Measurements from ENCODE around the gene TAL1.

TAL1 gene

GRCh38 chr1:47262787-47263413 is 30.9 kb upstream of the TAL1 start:
- H3K9ac ChIP-seq (ENCODE audit: low read length): no peak overlapping the region
- no peak overlapping the region for H2BK15ac ChIP-seq (replicated peaks; ENCODE audit: low read depth)
- H2BK5ac ChIP-seq (ENCODE audit: low read length): no peak overlapping the region
- no peak overlapping the region for H2BK120ac ChIP-seq (ENCODE audit: low read depth, low read length)
- H3K23ac ChIP-seq (ENCODE audit: low read length): no peak overlapping the region
- H3K4ac ChIP-seq (ENCODE audit: low read depth, low read length): no peak overlapping the region
- H3K4me3 ChIP-seq (ENCODE audit: low read length): no peak overlapping the region
- H3K36me3 ChIP-seq (ENCODE audit: control insufficient read depth, insufficient read depth, low read length): peaks cover 11% of the 10 kb centered on the region
- H3K4me1 ChIP-seq (ENCODE audit: control insufficient read depth, low read depth, low read length): no peaks in the 10 kb centered on the region
- no peaks in the 10 kb centered on the region for H3K79me2 ChIP-seq (ENCODE audit: control insufficient read depth, insufficient read depth, low read length)
- H3K56ac ChIP-seq (ENCODE audit: low read length): no peak overlapping the region
- H3K79me1 ChIP-seq (ENCODE audit: low read length): peaks cover 3% of the 10 kb centered on the region
- no CpG with 5 or more reads among the region's 1 CpG for WGBS (ENCODE audit: extremely low coverage, insufficient coverage, low lambda C conversion rate)
- no peak overlapping the region for H3K4me2 ChIP-seq (ENCODE audit: low read length)
- no peak overlapping the region for H3K18ac ChIP-seq (ENCODE audit: low read length)
- no peak overlapping the region for H3K27ac ChIP-seq (ENCODE audit: low read depth, low read length)
- H4K5ac ChIP-seq (ENCODE audit: low read length): no peak overlapping the region
- H4K8ac ChIP-seq (ENCODE audit: low read depth, low read length): no peak overlapping the region
- no peak overlapping the region for H2AK5ac ChIP-seq (ENCODE audit: low read length)
- peak; percentile 66 for DNase-seq
- H3K27me3 ChIP-seq (ENCODE audit: insufficient read depth, low read length, poor library complexity): no peaks in the 10 kb centered on the region

DNA sequence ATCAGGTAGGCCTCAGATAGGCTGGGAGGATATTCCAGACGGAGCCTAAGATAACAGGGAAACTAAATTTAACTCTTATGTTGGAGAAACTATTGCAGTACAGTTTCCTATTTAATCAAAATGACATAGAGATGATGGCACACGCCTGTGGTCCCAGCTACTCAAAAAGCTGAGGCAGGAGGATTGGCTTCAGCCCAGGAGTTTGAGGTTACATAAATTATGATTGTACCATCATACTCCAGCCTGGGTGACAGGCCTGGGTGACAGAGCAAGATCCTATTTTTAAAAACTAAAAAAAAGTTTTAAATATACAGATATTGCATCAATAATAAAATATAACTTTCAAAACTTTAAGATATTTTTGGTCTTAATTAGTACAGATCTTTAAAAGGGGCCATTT is 25.2 kb upstream of the TAL1 start:
- Histone ChIP-seq H3K79me1 (ENCODE audit: low read length) (no peaks in the 10 kb centered on the region), H2BK5ac (ENCODE audit: low read length) (no peak overlapping the region), H2BK15ac (replicated peaks; ENCODE audit: low read depth) (no peak overlapping the region), H4K8ac (ENCODE audit: low read depth, low read length) (no peak overlapping the region), H4K5ac (ENCODE audit: low read length) (no peak overlapping the region), H3K27me3 (ENCODE audit: insufficient read depth, low read length, poor library complexity) (no peaks in the 10 kb centered on the region), H3K4me3 (ENCODE audit: low read length) (no peak overlapping the region), H3K4me1 (ENCODE audit: control insufficient read depth, low read depth, low read length) (no peaks in the 10 kb centered on the region), H3K18ac (ENCODE audit: low read length) (no peak overlapping the region), H3K23ac (ENCODE audit: low read length) (no peak overlapping the region), H3K27ac (ENCODE audit: low read depth, low read length) (no peak overlapping the region), H3K79me2 (ENCODE audit: control insufficient read depth, insufficient read depth, low read length) (no peaks in the 10 kb centered on the region), H3K9ac (ENCODE audit: low read length) (no peak overlapping the region), H3K4ac (ENCODE audit: low read depth, low read length) (no peak overlapping the region), H3K56ac (ENCODE audit: low read length) (no peak overlapping the region), H3K36me3 (ENCODE audit: control insufficient read depth, insufficient read depth, low read length) (peaks cover 7% of the 10 kb centered on the region), H3K4me2 (ENCODE audit: low read length) (no peak overlapping the region), H2BK120ac (ENCODE audit: low read depth, low read length) (no peak overlapping the region), H2AK5ac (ENCODE audit: low read length) (no peak overlapping the region)
- no peak for DNase-seq
- WGBS (ENCODE audit: extremely low coverage, insufficient coverage, low lambda C conversion rate): no CpG with 5 or more reads among the region's 2 CpGs

DNA sequence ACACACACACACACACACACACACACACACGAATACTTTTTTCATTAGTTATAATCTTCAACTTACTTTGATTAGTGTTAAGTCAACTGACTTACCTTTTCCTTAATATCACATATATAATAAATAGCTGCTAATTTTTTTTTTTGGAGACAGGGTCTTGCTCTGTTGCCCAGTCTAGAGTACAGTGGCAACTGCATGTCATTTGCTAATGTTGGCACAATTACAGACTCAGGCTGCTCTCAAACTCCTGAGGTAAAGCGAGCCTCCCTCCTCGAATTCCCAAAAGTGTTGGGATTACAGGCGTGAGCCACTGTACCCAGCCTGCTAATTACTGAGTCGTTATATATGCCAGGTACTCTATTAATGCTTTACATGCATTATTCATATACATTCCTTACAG is 20.8 kb upstream of the TAL1 start:
- Histone ChIP-seq H3K27ac (ENCODE audit: low read depth, low read length) (no peak overlapping the region), H3K23ac (ENCODE audit: low read length) (no peak overlapping the region), H3K27me3 (ENCODE audit: insufficient read depth, low read length, poor library complexity) (no peaks in the 10 kb centered on the region), H3K56ac (ENCODE audit: low read length) (no peak overlapping the region), H3K4me2 (ENCODE audit: low read length) (no peak overlapping the region), H2BK120ac (ENCODE audit: low read depth, low read length) (no peak overlapping the region), H4K5ac (ENCODE audit: low read length) (no peak overlapping the region), H3K4me1 (ENCODE audit: control insufficient read depth, low read depth, low read length) (no peaks in the 10 kb centered on the region), H2BK15ac (replicated peaks; ENCODE audit: low read depth) (no peak overlapping the region), H2BK5ac (ENCODE audit: low read length) (no peak overlapping the region), H4K8ac (ENCODE audit: low read depth, low read length) (no peak overlapping the region), H3K9ac (ENCODE audit: low read length) (no peak overlapping the region), H3K18ac (ENCODE audit: low read length) (no peak overlapping the region), H3K4ac (ENCODE audit: low read depth, low read length) (no peak overlapping the region), H3K79me1 (ENCODE audit: low read length) (no peaks in the 10 kb centered on the region), H3K4me3 (ENCODE audit: low read length) (no peak overlapping the region), H2AK5ac (ENCODE audit: low read length) (no peak overlapping the region), H3K36me3 (ENCODE audit: control insufficient read depth, insufficient read depth, low read length) (peaks cover 7% of the 10 kb centered on the region), H3K79me2 (ENCODE audit: control insufficient read depth, insufficient read depth, low read length) (no peaks in the 10 kb centered on the region)
- no CpG with 5 or more reads among the region's 5 CpGs for WGBS (ENCODE audit: extremely low coverage, insufficient coverage, low lambda C conversion rate)
- DNase-seq: no peak

DNA sequence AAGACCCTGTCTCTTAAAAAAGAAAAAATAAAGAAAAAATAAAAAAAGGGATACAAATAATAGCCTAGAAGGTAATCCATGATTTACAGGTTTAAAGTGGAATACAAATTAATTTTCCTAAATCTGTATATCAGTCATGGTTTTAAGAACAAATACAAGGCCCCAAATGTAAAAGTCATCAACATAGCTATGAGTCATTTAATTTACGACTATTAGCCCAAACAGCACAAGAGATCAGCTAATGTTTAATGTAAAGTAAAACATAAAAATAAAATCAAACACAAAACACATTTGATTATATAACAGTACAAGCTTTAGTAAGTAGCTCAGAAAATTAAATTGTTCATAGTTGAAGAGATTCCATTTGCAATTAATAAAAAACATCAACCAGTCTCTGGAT is 20.3 kb upstream of the TAL1 start:
- Histone ChIP-seq H3K4ac (ENCODE audit: low read depth, low read length) (no peak overlapping the region), H2BK15ac (replicated peaks; ENCODE audit: low read depth) (no peak overlapping the region), H3K4me1 (ENCODE audit: control insufficient read depth, low read depth, low read length) (no peaks in the 10 kb centered on the region), H3K4me3 (ENCODE audit: low read length) (no peak overlapping the region), H2BK120ac (ENCODE audit: low read depth, low read length) (no peak overlapping the region), H2BK5ac (ENCODE audit: low read length) (no peak overlapping the region), H3K79me1 (ENCODE audit: low read length) (no peaks in the 10 kb centered on the region), H3K56ac (ENCODE audit: low read length) (no peak overlapping the region), H3K23ac (ENCODE audit: low read length) (no peak overlapping the region), H3K18ac (ENCODE audit: low read length) (no peak overlapping the region), H2AK5ac (ENCODE audit: low read length) (no peak overlapping the region), H3K79me2 (ENCODE audit: control insufficient read depth, insufficient read depth, low read length) (no peaks in the 10 kb centered on the region), H3K9ac (ENCODE audit: low read length) (no peak overlapping the region), H3K27ac (ENCODE audit: low read depth, low read length) (no peak overlapping the region), H4K5ac (ENCODE audit: low read length) (no peak overlapping the region), H3K4me2 (ENCODE audit: low read length) (no peak overlapping the region), H3K36me3 (ENCODE audit: control insufficient read depth, insufficient read depth, low read length) (peaks cover 7% of the 10 kb centered on the region), H4K8ac (ENCODE audit: low read depth, low read length) (no peak overlapping the region), H3K27me3 (ENCODE audit: insufficient read depth, low read length, poor library complexity) (no peaks in the 10 kb centered on the region)
- no peak for DNase-seq
- no CpG with 5 or more reads among the region's 1 CpG for WGBS (ENCODE audit: extremely low coverage, insufficient coverage, low lambda C conversion rate)

DNA sequence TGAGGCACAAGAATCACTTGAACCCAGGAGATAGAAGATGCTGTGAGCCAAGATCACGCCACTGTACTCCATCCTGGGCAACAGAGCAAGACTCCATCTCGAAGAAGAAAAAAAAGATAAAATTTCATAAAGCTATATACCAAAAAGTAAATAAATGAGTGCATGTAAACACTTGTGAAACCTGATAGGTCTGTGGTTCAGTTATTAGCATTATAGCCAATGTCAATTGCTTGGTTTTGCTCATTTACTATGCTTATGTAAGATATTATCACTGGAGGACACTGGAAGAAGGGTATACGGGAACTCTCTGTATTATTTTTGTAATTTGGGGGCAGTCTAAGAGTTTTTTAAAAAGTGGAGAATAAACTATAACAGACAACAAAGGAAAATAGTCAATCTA is 17.7 kb upstream of the TAL1 start:
- no CpG with 5 or more reads among the region's 3 CpGs for WGBS (ENCODE audit: extremely low coverage, insufficient coverage, low lambda C conversion rate)

GRCh38 chr1:47244339-47244862 is 12.4 kb upstream of the TAL1 start:
- Histone ChIP-seq H3K4me2 (ENCODE audit: low read length) (no peak overlapping the region), H3K18ac (ENCODE audit: low read length) (no peak overlapping the region), H4K8ac (ENCODE audit: low read depth, low read length) (no peak overlapping the region), H3K36me3 (ENCODE audit: control insufficient read depth, insufficient read depth, low read length) (no peaks in the 10 kb centered on the region), H3K4me3 (ENCODE audit: low read length) (no peak overlapping the region), H4K5ac (ENCODE audit: low read length) (no peak overlapping the region), H2BK120ac (ENCODE audit: low read depth, low read length) (no peak overlapping the region), H3K79me2 (ENCODE audit: control insufficient read depth, insufficient read depth, low read length) (no peaks in the 10 kb centered on the region), H2AK5ac (ENCODE audit: low read length) (no peak overlapping the region), H3K4ac (ENCODE audit: low read depth, low read length) (no peak overlapping the region), H3K27ac (ENCODE audit: low read depth, low read length) (no peak overlapping the region), H2BK5ac (ENCODE audit: low read length) (no peak overlapping the region), H3K4me1 (ENCODE audit: control insufficient read depth, low read depth, low read length) (no peaks in the 10 kb centered on the region), H3K79me1 (ENCODE audit: low read length) (no peaks in the 10 kb centered on the region), H2BK15ac (replicated peaks; ENCODE audit: low read depth) (no peak overlapping the region), H3K23ac (ENCODE audit: low read length) (no peak overlapping the region), H3K27me3 (ENCODE audit: insufficient read depth, low read length, poor library complexity) (no peaks in the 10 kb centered on the region), H3K9ac (ENCODE audit: low read length) (no peak overlapping the region), H3K56ac (ENCODE audit: low read length) (no peak overlapping the region)
- WGBS (ENCODE audit: extremely low coverage, insufficient coverage, low lambda C conversion rate): no CpG with 5 or more reads among the region's 3 CpGs
- no peak for DNase-seq

More for the DNA sequence above, 17.7 kb upstream of the TAL1 start:
- H3K23ac ChIP-seq (ENCODE audit: low read length): no peak overlapping the region
- no peak overlapping the region for H3K4me3 ChIP-seq (ENCODE audit: low read length)
- no peak overlapping the region for H3K4me2 ChIP-seq (ENCODE audit: low read length)
- H2AK5ac ChIP-seq (ENCODE audit: low read length): no peak overlapping the region
- no peak overlapping the region for H3K56ac ChIP-seq (ENCODE audit: low read length)
- no peak overlapping the region for H3K9ac ChIP-seq (ENCODE audit: low read length)
- H4K5ac ChIP-seq (ENCODE audit: low read length): no peak overlapping the region
- DNase-seq: no peak
- no peak overlapping the region for H3K27ac ChIP-seq (ENCODE audit: low read depth, low read length)
- H3K27me3 ChIP-seq (ENCODE audit: insufficient read depth, low read length, poor library complexity): no peaks in the 10 kb centered on the region
- no peaks in the 10 kb centered on the region for H3K79me1 ChIP-seq (ENCODE audit: low read length)
- no peak overlapping the region for H3K18ac ChIP-seq (ENCODE audit: low read length)
- no peak overlapping the region for H2BK120ac ChIP-seq (ENCODE audit: low read depth, low read length)
- no peaks in the 10 kb centered on the region for H3K4me1 ChIP-seq (ENCODE audit: control insufficient read depth, low read depth, low read length)
- peaks cover 5% of the 10 kb centered on the region for H3K36me3 ChIP-seq (ENCODE audit: control insufficient read depth, insufficient read depth, low read length)
- no peak overlapping the region for H4K8ac ChIP-seq (ENCODE audit: low read depth, low read length)
- H3K79me2 ChIP-seq (ENCODE audit: control insufficient read depth, insufficient read depth, low read length): no peaks in the 10 kb centered on the region
- no peak overlapping the region for H2BK15ac ChIP-seq (replicated peaks; ENCODE audit: low read depth)
- no peak overlapping the region for H2BK5ac ChIP-seq (ENCODE audit: low read length)
- no peak overlapping the region for H3K4ac ChIP-seq (ENCODE audit: low read depth, low read length)

All from mesendoderm (in vitro differentiated cells).